ENCODE data around the gene SLC7A1. TPM values are rescaled to one million over a fixed set of nuclear protein-coding genes. Genes with fewer than 3 reads are reported as not detected.
A peak's percentile ranks its signal among the peaks of the same experiment; 100 is the strongest.

Gene SLC7A1
- polyA plus RNA-seq, 10 donors, result 8.1 to 16.6 (median 9.7) TPM

GRCh38 chr13:29587645-29588044, 7.8 kb downstream of the SLC7A1 start:
- DNase-seq, result no peak

- no peak for DNase-seq
Measured at GRCh38 chr13:29583073-29583785, 12.3 kb downstream of the SLC7A1 start.

DNA sequence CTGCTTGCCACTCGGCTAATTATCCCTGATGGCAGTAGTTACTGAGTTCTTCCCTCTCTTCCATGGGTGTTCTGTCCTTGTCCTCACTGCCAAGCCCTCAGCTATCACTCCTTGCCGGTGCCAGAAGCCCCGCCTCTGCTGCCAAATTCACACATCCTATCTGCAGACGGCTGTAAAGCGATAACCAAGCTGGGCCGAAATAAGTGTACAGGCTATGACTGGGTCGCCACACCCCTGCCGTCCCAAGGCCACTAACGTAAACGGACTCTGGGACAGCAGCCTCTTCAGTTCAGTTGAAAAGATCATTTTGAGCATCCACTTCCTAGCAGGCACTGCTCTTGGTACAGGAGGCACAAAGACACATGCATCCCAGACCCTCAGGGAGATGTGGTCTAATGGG, 13.3 kb downstream of the SLC7A1 start:
- no peak for DNase-seq

GRCh38 chr13:29581666-29582065, 13.8 kb downstream of the SLC7A1 start:
- no peak for DNase-seq

DNA sequence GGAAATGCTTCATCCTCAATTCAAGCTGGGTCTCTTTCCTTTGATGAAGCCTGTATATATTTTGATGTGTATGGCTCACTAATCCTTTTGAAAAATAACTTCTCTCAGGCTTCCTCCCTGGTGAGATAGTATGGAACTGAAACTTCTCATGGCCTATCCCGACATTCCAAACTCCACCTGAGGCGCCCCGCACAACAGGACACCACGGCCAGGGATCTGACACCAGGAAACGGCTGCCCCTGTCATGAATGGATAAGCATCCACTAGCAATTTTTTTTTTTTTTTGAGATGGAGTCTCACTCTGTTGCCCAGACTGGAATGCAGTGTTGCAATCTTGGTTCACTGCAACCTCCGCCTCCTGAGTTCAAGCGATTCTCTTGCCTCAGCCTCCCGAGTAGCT, 16.4 kb downstream of the SLC7A1 start:
- no peak for DNase-seq

DNA sequence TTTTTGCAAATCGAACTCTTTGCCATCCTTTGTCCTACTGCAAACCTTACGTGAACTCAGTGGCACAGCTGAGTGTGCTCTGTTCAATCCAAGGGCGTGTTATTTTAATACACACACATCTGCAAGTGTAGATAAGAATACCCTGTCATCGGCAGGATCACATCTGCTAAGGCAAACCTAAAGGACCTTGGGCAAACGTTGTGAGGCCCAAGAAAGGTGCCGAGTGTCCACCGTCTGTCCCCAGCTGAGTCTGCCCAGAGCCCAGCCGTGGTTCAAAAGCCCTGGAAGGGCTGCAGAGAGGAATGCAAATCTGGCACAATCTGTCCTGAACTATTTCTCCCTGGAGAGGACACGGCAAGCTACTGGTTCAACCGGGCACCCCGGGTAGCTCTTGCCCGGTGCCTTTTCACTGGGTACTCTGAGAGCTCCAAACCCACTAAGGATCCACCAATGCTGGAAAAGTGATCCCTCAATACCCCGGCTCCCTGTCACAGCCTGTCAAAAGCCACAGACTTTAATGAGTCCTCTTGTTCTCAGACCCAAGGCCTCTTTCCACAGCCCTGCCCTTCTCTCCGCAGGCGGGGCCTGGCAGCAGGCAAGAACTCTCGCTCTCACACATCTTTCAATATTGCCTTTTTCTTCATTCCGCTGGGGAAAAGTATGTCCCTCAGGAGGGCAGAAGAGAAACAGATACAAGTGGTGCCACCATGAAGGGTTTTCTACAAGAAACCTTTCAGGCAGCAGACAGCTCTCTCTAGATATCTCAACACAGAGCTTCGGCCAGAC, 17.0 kb downstream of the SLC7A1 start:
- no peak for DNase-seq

DNA sequence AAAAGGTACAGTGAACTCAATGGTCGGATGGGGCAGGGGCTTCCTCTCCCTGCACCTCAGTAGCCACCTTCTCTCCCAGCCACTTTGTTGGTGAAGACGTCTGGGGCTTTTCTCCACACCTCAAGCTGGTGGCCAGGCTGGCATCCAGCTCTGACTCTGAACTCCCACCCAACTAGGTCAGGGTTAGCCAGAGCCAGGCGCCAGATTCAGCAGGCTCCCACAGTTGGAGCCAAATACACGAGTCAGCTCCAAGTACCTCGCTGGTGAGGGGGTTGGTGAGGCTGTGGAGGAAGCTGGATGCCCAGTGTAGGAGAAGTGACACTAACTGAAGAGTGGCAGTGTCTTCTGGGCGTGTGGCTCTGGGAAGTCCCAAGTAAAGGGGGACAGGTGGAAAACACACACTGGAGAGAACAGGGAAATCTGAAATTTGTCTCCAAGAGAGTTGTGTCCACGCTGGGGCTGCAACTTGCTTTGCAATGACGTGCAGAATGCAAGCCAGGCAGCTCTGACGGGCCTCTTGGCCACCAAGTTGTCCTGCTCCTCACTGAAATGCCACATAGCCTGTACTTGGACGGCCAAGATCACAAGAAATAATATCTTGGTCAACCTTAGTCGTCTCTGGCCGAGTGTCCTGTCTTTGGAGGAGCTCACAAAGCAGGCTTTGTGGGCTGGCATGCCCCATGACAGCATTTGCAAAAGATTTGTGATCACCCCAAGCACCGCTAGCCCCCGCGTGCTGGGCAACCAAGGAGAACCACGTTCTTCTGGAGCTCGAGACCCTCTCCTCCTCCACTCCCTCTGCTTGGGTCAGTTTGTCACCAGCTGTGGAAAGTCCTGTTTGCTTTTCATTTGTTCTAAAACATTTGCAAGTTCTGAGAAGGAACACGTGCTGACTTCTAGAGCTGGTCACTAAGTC, 18.1 kb downstream of the SLC7A1 start:
- no peak for DNase-seq

DNA sequence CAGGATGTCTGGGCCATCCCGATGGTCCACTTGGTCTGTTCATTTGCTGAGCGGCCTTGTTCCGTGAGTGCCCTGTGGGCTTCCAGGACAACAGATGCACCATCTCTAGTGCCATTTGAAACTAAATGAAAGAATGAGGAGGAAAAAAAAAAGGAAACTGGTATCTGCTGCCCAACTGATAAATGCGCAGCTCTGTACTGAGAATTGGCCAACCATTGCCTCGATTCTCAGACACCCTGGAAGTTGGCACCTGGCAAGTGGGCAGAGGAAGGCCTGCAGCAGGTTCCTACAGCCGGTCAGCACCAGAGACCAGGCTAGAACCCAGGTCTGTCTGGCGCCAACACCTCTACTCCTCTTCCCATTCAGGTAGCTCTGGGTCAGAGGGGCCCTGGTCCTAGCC, 18.9 kb downstream of the SLC7A1 start:
- no peak for DNase-seq

- DNase-seq, result no peak
Measured at GRCh38 chr13:29575098-29575497, 20.4 kb downstream of the SLC7A1 start.

DNA sequence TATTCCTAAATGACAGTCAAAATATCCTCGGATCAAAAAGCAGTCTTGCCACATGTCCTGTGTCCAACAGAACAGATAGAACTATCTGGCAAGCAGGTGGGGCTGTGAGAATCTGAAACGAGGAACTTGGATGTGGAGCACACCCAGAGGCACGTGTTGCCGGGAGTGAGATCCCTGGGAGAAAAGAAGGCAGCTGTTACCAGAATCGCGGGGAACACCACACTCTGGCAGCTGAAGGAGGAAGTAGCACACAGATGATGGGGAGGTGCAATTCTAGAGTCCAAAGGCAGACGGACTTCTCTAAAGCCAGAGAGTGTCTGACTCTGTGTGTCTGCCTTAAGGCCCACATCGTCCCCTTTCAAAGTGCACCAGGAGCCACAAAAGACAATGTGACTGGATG, 22.3 kb downstream of the SLC7A1 start:
- peak; percentile 58 to 77 (median 64) for DNase-seq

GRCh38 chr13:29572575-29572974, 22.9 kb downstream of the SLC7A1 start:
- DNase-seq, result no peak

DNA sequence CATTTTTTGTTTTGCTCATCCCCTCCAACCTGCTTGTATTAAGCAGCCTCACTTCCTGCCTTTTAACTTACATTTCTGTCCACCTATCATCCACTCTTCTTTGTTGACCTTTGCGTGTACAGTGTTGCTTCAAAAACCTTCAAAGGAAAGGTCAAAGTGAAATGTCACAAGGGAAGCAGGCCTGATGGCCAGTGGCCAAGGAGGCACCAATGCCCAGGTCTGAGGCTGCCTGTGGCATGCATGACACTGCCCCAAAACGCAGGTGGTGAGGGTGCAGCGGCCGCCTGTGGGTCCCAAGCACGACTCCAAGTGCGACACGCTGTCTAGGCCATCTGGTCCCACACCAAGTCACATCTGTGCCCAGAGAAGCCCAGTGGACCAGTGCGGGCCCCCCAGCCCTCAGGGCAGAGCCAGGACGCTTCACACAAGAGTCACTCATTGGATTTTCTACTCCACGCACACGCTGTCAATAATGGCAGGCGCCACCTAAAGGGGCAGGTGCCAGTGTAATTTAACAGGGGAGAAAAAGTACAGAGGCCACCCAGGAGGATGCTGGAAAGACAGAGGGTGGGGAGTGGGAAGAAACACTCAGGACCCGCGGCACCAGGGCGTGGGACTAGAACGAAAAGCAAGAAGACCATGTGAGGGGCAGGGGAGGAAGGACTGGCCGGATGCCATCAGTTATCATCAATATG, 23.5 kb downstream of the SLC7A1 start:
- no peak for DNase-seq

- no peak for DNase-seq
Measured at GRCh38 chr13:29570051-29570654, 25.3 kb downstream of the SLC7A1 start.

DNA sequence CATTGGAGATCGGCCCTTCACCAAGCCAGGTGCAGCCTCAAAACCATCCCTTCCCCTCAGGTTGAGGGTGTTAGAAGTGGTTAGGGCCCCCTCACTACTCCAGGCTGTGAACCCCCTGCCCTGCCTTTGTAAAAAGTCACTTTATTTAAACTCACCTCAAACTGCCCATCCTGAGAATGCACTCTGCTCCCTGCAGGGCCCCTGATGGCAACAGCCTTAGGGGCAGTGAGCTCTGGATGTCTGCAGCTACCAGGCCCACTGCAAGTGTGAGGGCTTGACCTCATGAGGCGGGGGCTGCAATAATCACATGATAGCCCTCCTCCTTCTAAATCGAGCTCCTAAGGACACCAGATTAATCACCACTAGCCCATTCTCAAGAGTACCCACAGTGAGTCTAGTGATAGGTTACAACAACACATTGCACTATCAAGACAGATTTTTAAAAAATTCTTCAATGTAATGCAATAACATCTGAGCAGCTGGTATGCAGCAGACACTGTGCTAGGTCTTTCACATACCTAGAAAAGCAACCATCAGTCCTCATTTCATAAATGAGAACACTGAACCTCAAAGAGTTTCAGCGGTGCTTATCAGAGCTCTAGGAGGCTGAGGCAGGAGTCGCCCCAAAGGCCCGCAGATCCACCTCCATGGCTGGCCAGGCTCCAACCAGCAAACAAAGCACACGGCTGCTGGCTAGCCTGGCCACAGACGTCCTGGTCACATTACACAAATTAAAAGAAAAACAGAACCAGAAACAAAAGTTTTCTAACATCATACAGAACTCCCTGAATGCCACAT, 26.0 kb downstream of the SLC7A1 start:
- DNase-seq, result no peak

- DNase-seq, result no peak
Measured at GRCh38 chr13:29568731-29569130, 26.8 kb downstream of the SLC7A1 start.

DNA sequence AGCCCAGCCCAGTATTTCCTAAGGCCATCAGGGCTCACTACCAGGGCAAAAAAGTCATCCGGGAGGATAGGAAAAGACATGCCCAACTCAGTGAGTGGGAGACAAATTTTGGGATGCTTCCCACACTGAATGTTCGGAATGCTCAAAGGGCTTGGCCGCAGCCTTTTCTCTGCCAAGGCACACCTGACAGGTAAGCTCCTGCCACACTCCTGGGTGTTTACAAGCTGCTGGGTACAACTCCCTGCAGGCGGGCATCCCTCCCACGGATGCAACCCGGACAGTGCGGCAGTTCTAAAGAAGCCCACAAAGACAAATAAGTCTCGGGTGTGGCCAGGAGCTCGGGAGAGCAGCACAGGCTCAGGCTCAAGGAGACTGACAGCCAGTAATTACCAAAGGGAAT, 28.1 kb downstream of the SLC7A1 start:
- DNase-seq, result no peak

GRCh38 chr13:29566206-29566605, 29.3 kb downstream of the SLC7A1 start:
- no peak for DNase-seq

DNA sequence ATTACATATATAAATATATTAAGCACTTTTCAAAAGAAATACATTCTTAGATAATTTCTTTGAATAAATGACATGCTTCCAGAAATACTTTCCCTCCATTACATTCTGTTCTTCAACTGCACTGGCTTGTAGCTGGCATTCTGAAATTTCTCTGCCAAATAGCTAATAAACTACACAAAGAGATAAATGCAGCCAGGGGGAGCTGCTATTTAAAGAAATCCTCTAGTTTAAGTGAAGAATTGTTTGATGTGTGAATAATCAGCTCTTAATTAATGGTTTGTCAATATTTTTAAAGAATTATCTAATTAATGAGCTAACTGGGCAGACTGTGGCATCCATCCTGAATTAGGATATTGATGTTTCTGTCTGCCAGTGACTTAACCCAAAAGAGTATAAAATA, 30.7 kb downstream of the SLC7A1 start:
- no peak for DNase-seq

GRCh38 chr13:29564373-29564772, 31.1 kb downstream of the SLC7A1 start:
- DNase-seq, result no peak

- no peak for DNase-seq
Measured at GRCh38 chr13:29563941-29564340, 31.5 kb downstream of the SLC7A1 start.

Data from muscle of back (tissue), 11 donors.